A375 (cell line): ENCODE results near the gene ASL. TPM values are rescaled to one million over a fixed set of nuclear protein-coding genes. Genes with fewer than 3 reads are reported as not detected.

ENCODE experiments used
- total RNA-seq: library from RNA; depleted of rRNA; stranded (reverse); fragments of >200 nt; shearing (Covaris generic); gene quantifications from 2 replicates; pipeline ENCODE4 v1.2.3, GENCODE V29; 2014; rRNA removed

ASL gene
- total RNA-seq: 36.3 and 43.8 TPM in 2 replicates

DNA sequence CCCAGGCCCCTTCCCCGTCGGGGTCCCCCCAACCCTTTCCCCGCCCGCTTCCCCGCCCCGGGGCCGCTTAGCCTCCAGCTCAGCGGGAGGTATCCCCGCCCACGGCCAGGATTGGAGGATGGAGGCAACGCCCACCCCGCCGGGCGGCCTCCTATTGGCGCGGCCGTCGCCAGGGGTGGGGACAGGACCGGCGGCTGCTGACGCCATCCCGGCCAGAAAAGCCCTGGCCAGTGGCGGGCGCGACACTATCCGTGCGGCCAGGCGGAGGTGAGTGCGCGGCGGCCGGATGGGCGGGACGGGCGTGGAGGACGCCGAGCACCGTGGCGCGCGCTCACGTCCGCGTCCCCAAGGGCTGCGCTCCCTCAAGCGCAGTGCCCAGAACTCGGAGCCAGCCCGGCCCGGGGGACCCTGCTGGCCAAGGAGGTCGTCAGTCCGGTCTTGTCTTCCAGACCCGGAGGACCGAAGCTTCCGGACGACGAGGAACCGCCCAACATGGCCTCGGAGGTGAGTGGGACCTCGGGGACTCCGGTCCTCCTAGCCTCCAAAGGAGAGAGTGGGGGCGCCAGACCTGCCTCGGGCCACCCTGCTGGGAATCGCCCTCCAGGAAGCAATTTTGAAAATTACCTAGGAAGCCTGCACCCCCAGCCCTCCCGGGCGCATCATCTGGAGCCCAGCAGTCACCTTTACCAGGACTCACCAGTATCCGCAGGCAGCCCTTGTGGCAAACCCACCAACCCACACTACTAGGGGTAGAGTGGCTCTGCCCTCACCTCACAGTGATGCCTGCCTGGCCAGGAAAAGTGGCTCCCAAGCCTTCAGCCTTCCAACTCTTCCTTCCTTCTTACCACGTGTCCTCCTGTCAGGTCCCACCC is at the start of gene ASL:
Gene ASL, plus strand, starts transcription at position 230 of the 872 bp plus-strand sequence. Its CDS starts 263 bp downstream, at position 493.

DNA sequence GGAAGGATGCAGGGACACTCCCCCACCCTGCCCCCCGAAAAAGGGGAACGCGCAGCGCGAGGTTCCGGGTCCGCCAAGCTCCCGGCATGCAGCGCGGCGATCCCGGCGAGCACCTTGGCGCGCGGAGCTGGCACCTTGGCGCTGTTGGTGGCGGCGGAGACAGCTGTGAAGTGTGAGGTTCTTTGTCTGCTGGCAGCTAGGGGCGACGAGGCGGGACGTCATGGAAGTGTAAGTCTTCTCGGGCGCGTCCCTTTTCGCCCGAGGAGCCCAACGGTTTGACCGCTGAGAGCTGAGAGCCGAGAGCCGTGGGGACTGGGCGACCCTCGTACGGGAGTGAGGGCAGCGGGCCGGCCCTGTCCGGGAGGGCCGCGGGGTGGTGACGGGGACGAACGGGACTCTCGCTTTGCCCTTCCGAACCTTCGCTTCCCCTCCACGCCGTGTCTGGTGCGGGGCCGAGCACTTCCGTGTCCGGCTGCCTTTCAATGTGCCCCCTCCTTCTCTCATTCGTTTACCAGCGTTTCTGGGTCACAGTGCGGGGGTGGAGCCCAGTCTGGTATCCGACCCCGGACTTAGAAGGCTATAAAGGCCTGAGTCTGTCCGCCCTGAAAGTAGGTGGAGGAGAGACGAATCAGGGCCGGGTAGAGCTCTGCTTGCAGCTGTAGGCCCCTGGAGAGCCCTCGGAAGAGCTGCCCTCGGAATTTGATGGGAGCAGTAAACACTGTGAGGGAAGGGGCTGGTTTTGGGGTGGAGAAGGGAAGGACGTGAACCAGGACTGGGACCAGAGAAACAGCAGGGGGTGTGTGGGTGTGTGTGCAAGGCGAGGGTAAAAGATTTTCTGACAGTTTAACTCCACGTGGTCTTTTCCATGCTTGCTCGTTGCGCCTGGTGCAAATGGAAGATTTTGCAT is 39.4 kb downstream of the ASL start, which contains the start of gene CRCP:
Gene CRCP, plus strand, starts transcription at position 105 of the 907 bp plus-strand sequence. Its CDS starts 116 bp downstream, at position 221.

Other genes with a start within 250 kb of the ASL start
- gene VKORC1L1, start 202.7 kb upstream of the ASL start, total RNA-seq: 6.6 and 6.9 TPM in 2 replicates
- gene GUSB, start 93.6 kb upstream of the ASL start, total RNA-seq: 50.0 and 50.5 TPM in 2 replicates
- 34.2 and 42.9 TPM in 2 replicates for gene CRCP, start 39.0 kb downstream of the ASL start, total RNA-seq
- gene TPST1, start 129.5 kb downstream of the ASL start, total RNA-seq: 24.7 and 25.4 TPM in 2 replicates